ENCODE measurements around the gene NUBP2.

NUBP2 gene

GRCh38 chr16:1741553-1742165, 41.1 kb upstream of the NUBP2 start:
- peaks cover 4% of the 10 kb centered on the region for H3K36me3 Mint-ChIP-seq (ENCODE audit: low read depth)
- H3K9me3 Mint-ChIP-seq: no peaks in the 10 kb centered on the region
- H3K4me3 Mint-ChIP-seq: no peak overlapping the region
- H3K27me3 Mint-ChIP-seq (ENCODE audit: low read depth): no peaks in the 10 kb centered on the region
- TF ChIP-seq CTCF (IDR thresholded peaks at IDR 0.05; ENCODE audit: unreplicated experiment in 3 of 3): no peak
- no peaks in the 10 kb centered on the region for H3K4me1 Mint-ChIP-seq
- no peak overlapping the region for H3K27ac Mint-ChIP-seq

- Mint-ChIP-seq H3K27me3 (ENCODE audit: low read depth) (no peaks in the 10 kb centered on the region), H3K36me3 (ENCODE audit: low read depth) (peaks cover 8% of the 10 kb centered on the region), H3K9me3 (no peaks in the 10 kb centered on the region), H3K27ac (no peak overlapping the region), H3K4me1 (no peaks in the 10 kb centered on the region), H3K4me3 (no peak overlapping the region)
- TF ChIP-seq CTCF (IDR thresholded peaks at IDR 0.05; ENCODE audit: unreplicated experiment in 3 of 3): no peak
Measured at GRCh38 chr16:1743376-1744337, 39.1 kb upstream of the NUBP2 start.

- no peaks in the 10 kb centered on the region for H3K9me3 Mint-ChIP-seq
- no peaks in the 10 kb centered on the region for H3K4me1 Mint-ChIP-seq
- H3K36me3 Mint-ChIP-seq (ENCODE audit: low read depth): peaks cover 8% of the 10 kb centered on the region
- TF ChIP-seq CTCF (IDR thresholded peaks at IDR 0.05; ENCODE audit: unreplicated experiment in 3 of 3): no peak
- H3K27ac Mint-ChIP-seq: no peak overlapping the region
- no peak overlapping the region for H3K4me3 Mint-ChIP-seq
- H3K27me3 Mint-ChIP-seq (ENCODE audit: low read depth): no peaks in the 10 kb centered on the region
Measured at GRCh38 chr16:1744338-1744840, 38.4 kb upstream of the NUBP2 start.

GRCh38 chr16:1745181-1745899, 37.4 kb upstream of the NUBP2 start:
- Mint-ChIP-seq H3K4me3 (no peak overlapping the region), H3K27me3 (ENCODE audit: low read depth) (no peaks in the 10 kb centered on the region), H3K4me1 (no peaks in the 10 kb centered on the region), H3K27ac (peak overlapping the region in 1 of 3 experiments; percentile 42), H3K9me3 (no peaks in the 10 kb centered on the region), H3K36me3 (ENCODE audit: low read depth) (peaks cover 8% of the 10 kb centered on the region)
- TF ChIP-seq CTCF (IDR thresholded peaks at IDR 0.05; ENCODE audit: unreplicated experiment in 3 of 3): no peak

- Mint-ChIP-seq H3K4me1 (no peaks in the 10 kb centered on the region), H3K9me3 (no peaks in the 10 kb centered on the region), H3K4me3 (no peak overlapping the region), H3K36me3 (ENCODE audit: low read depth) (peaks cover 8% of the 10 kb centered on the region), H3K27me3 (ENCODE audit: low read depth) (no peaks in the 10 kb centered on the region), H3K27ac (peak overlapping the region in 2 of 3 experiments; percentile 41 to 42)
- TF ChIP-seq CTCF (IDR thresholded peaks at IDR 0.05; ENCODE audit: unreplicated experiment in 3 of 3): no peak
Measured at GRCh38 chr16:1745900-1746692, 36.7 kb upstream of the NUBP2 start.

Data from nephron (organoid).